Measurements from ENCODE around the gene NECTIN3. TPM values are rescaled to one million over a fixed set of nuclear protein-coding genes. Genes with fewer than 3 reads are reported as not detected.

NECTIN3 gene
- total RNA-seq, 1 donor from 2014 or later: 20.4 TPM

- Histone ChIP-seq H3K9me3 (no peaks in the 10 kb centered on the region), H3K4me1 (no peaks in the 10 kb centered on the region), H3K36me3 (no peaks in the 10 kb centered on the region), H3K27me3 (no peaks in the 10 kb centered on the region), H3K27ac (no peak overlapping the region), H3K4me3 (no peak overlapping the region)
- no peak for DNase-seq (ENCODE audit: extremely low spot score in 2 of 2)
- TF ChIP-seq CTCF (IDR thresholded peaks at IDR 0.05) (no peak), POLR2A (IDR thresholded peaks at IDR 0.05) (no peak), POLR2AphosphoS5 (IDR thresholded peaks at IDR 0.05; ENCODE audit: insufficient read depth in 1 of 2, low read depth in 1 of 2) (no peak)
- intact Hi-C loops (cut with DNase I): no loop called here
These were observed 138.5 kb downstream of the NECTIN3 start for GRCh38 chr3:111210003-111210711.

GRCh38 chr3:111210866-111211564 lies 139.4 kb downstream of the NECTIN3 start:
- Histone ChIP-seq H3K36me3 (no peaks in the 10 kb centered on the region), H3K27me3 (no peaks in the 10 kb centered on the region), H3K27ac (no peak overlapping the region), H3K4me3 (no peak overlapping the region), H3K9me3 (no peaks in the 10 kb centered on the region), H3K4me1 (no peaks in the 10 kb centered on the region)
- TF ChIP-seq POLR2AphosphoS5 (IDR thresholded peaks at IDR 0.05; ENCODE audit: insufficient read depth in 1 of 2, low read depth in 1 of 2) (no peak), POLR2A (IDR thresholded peaks at IDR 0.05) (no peak), CTCF (IDR thresholded peaks at IDR 0.05) (no peak)
- no peak for DNase-seq (ENCODE audit: extremely low spot score in 2 of 2)
- intact Hi-C loops (cut with DNase I): no loop called here

GRCh38 chr3:111212511-111212910 lies 140.9 kb downstream of the NECTIN3 start:
- Histone ChIP-seq H3K27me3 (no peaks in the 10 kb centered on the region), H3K27ac (no peak overlapping the region), H3K36me3 (no peaks in the 10 kb centered on the region), H3K4me3 (no peak overlapping the region), H3K4me1 (no peaks in the 10 kb centered on the region), H3K9me3 (no peaks in the 10 kb centered on the region)
- DNase-seq (ENCODE audit: extremely low spot score in 2 of 2): no peak
- intact Hi-C loops (cut with DNase I): no loop called here
- TF ChIP-seq POLR2A (IDR thresholded peaks at IDR 0.05) (no peak), POLR2AphosphoS5 (IDR thresholded peaks at IDR 0.05; ENCODE audit: insufficient read depth in 1 of 2, low read depth in 1 of 2) (no peak), CTCF (IDR thresholded peaks at IDR 0.05) (no peak)

GRCh38 chr3:111215481-111215880 lies 143.9 kb downstream of the NECTIN3 start:
- Histone ChIP-seq H3K4me1 (no peaks in the 10 kb centered on the region), H3K27ac (no peak overlapping the region), H3K4me3 (no peak overlapping the region), H3K27me3 (no peaks in the 10 kb centered on the region), H3K36me3 (no peaks in the 10 kb centered on the region), H3K9me3 (no peaks in the 10 kb centered on the region)
- no peak for DNase-seq (ENCODE audit: extremely low spot score in 2 of 2)
- intact Hi-C loops (cut with DNase I): no loop called here
- TF ChIP-seq POLR2AphosphoS5 (IDR thresholded peaks at IDR 0.05; ENCODE audit: insufficient read depth in 1 of 2, low read depth in 1 of 2) (no peak), CTCF (IDR thresholded peaks at IDR 0.05) (no peak), POLR2A (IDR thresholded peaks at IDR 0.05) (no peak)

- TF ChIP-seq POLR2AphosphoS5 (IDR thresholded peaks at IDR 0.05; ENCODE audit: insufficient read depth in 1 of 2, low read depth in 1 of 2): no peak
- intact Hi-C loops (cut with DNase I): no loop called here
These were observed 147.0 kb downstream of the NECTIN3 start for GRCh38 chr3:111218615-111219014.

More at GRCh38 chr3:111218615-111219014, 147.0 kb downstream of the NECTIN3 start:
- no peak for DNase-seq (ENCODE audit: extremely low spot score in 2 of 2)
- H3K27ac ChIP-seq: no peak overlapping the region
- H3K9me3 ChIP-seq: no peaks in the 10 kb centered on the region
- no peaks in the 10 kb centered on the region for H3K27me3 ChIP-seq
- H3K4me1 ChIP-seq: no peaks in the 10 kb centered on the region
- H3K4me3 ChIP-seq: no peak overlapping the region
- H3K36me3 ChIP-seq: no peaks in the 10 kb centered on the region
